ENCODE measurements around the gene EPHB2. TPM values are rescaled to one million over a fixed set of nuclear protein-coding genes. Genes with fewer than 3 reads are reported as not detected.

The EPHB2 gene
- total RNA-seq, 2 donors from 2014 or later = not detected

- H3K27ac Mint-ChIP-seq = no peak overlapping the region
- peak in 1 of 2 donors; percentile 49 for DNase-seq (ENCODE audit: low spot score in 2 of 2)
- peak in 1 of 2 donors; percentile 59 for ATAC-seq
- no peaks in the 10 kb centered on the region for H3K36me3 Mint-ChIP-seq
- no peaks in the 10 kb centered on the region for H3K9me3 Mint-ChIP-seq
Measured at GRCh38 chr1:22709891-22710700, 543 bp upstream of the EPHB2 start.

GRCh38 chr1:22711071-22711470, 432 bp downstream of the EPHB2 start:
- Mint-ChIP-seq H3K36me3 (no peaks in the 10 kb centered on the region), H3K27ac (no peak overlapping the region), H3K9me3 (no peaks in the 10 kb centered on the region)
- DNase-seq (ENCODE audit: low spot score in 2 of 2) (no peak), ATAC-seq (peak in 1 of 2 donors; percentile 31)

GRCh38 chr1:22711591-22712501, 1.2 kb downstream of the EPHB2 start:
- no peak for ATAC-seq

GRCh38 chr1:22712502-22713271, 2.0 kb downstream of the EPHB2 start:
- ATAC-seq (peak in 1 of 2 donors; percentile 43), DNase-seq (ENCODE audit: low spot score in 2 of 2) (no peak)
- Mint-ChIP-seq H3K36me3 (no peaks in the 10 kb centered on the region), H3K9me3 (no peaks in the 10 kb centered on the region), H3K27ac (no peak overlapping the region)

More at GRCh38 chr1:22711591-22712501, 1.2 kb downstream of the EPHB2 start:
- no peak for DNase-seq (ENCODE audit: low spot score in 2 of 2)
- H3K9me3 Mint-ChIP-seq = no peaks in the 10 kb centered on the region
- no peaks in the 10 kb centered on the region for H3K36me3 Mint-ChIP-seq
- no peak overlapping the region for H3K27ac Mint-ChIP-seq

- H3K36me3 Mint-ChIP-seq = no peaks in the 10 kb centered on the region
- H3K9me3 Mint-ChIP-seq = no peaks in the 10 kb centered on the region
- no peak for DNase-seq (ENCODE audit: low spot score in 2 of 2)
- peak overlapping the region in 1 of 2 donors; percentile 9 for H3K27ac Mint-ChIP-seq
- no peak for ATAC-seq
Measured at GRCh38 chr1:22714455-22714854, 3.8 kb downstream of the EPHB2 start.

GRCh38 chr1:22717037-22717760, 6.6 kb downstream of the EPHB2 start:
- ATAC-seq (no peak), DNase-seq (ENCODE audit: low spot score in 2 of 2) (no peak)
- H3K27ac Mint-ChIP-seq = no peak overlapping the region
- no peaks in the 10 kb centered on the region for H3K36me3 Mint-ChIP-seq
- H3K9me3 Mint-ChIP-seq = no peaks in the 10 kb centered on the region

GRCh38 chr1:22721122-22721873, 10.7 kb downstream of the EPHB2 start:
- H3K9me3 Mint-ChIP-seq = no peaks in the 10 kb centered on the region
- ATAC-seq (no peak), DNase-seq (ENCODE audit: low spot score in 2 of 2) (no peak)
- H3K36me3 Mint-ChIP-seq = no peaks in the 10 kb centered on the region
- no peak overlapping the region for H3K27ac Mint-ChIP-seq

GRCh38 chr1:22722901-22723550, 12.4 kb downstream of the EPHB2 start:
- no peaks in the 10 kb centered on the region for H3K36me3 Mint-ChIP-seq
- no peak overlapping the region for H3K27ac Mint-ChIP-seq
- ATAC-seq (no peak), DNase-seq (ENCODE audit: low spot score in 2 of 2) (no peak)
- H3K9me3 Mint-ChIP-seq = no peaks in the 10 kb centered on the region

- ATAC-seq (no peak), DNase-seq (ENCODE audit: low spot score in 2 of 2) (no peak)
- no peaks in the 10 kb centered on the region for H3K9me3 Mint-ChIP-seq
- H3K27ac Mint-ChIP-seq = no peak overlapping the region
- no peaks in the 10 kb centered on the region for H3K36me3 Mint-ChIP-seq
Measured at GRCh38 chr1:22727873-22728272, 17.2 kb downstream of the EPHB2 start.

- no peak for DNase-seq (ENCODE audit: low spot score in 2 of 2)
- Mint-ChIP-seq H3K27ac (no peak overlapping the region), H3K36me3 (no peaks in the 10 kb centered on the region), H3K9me3 (no peaks in the 10 kb centered on the region)
- ATAC-seq = no peak
Measured at GRCh38 chr1:22728751-22729399, 18.2 kb downstream of the EPHB2 start.

- Mint-ChIP-seq H3K36me3 (no peaks in the 10 kb centered on the region), H3K9me3 (no peaks in the 10 kb centered on the region), H3K27ac (no peak overlapping the region)
- ATAC-seq (no peak), DNase-seq (ENCODE audit: low spot score in 2 of 2) (no peak)
Measured at GRCh38 chr1:22729400-22729773, 18.7 kb downstream of the EPHB2 start.

GRCh38 chr1:22729912-22730311, 19.3 kb downstream of the EPHB2 start:
- H3K27ac Mint-ChIP-seq = no peak overlapping the region
- H3K36me3 Mint-ChIP-seq = no peaks in the 10 kb centered on the region
- ATAC-seq (no peak), DNase-seq (ENCODE audit: low spot score in 2 of 2) (no peak)
- no peaks in the 10 kb centered on the region for H3K9me3 Mint-ChIP-seq

- DNase-seq (ENCODE audit: low spot score in 2 of 2) = no peak
- ATAC-seq = no peak
- Mint-ChIP-seq H3K9me3 (no peaks in the 10 kb centered on the region), H3K27ac (no peak overlapping the region), H3K36me3 (no peaks in the 10 kb centered on the region)
Measured at GRCh38 chr1:22731924-22732720, 21.5 kb downstream of the EPHB2 start.

- H3K27ac Mint-ChIP-seq = no peak overlapping the region
- no peaks in the 10 kb centered on the region for H3K9me3 Mint-ChIP-seq
- H3K36me3 Mint-ChIP-seq = no peaks in the 10 kb centered on the region
- DNase-seq (ENCODE audit: low spot score in 2 of 2) (no peak), ATAC-seq (no peak)
Measured at GRCh38 chr1:22733643-22734042, 23.0 kb downstream of the EPHB2 start.

Measured in activated naive CD4-positive, alpha-beta T cell treated with anti-CD3 and anti-CD28 coated beads, Interleukin-2, amount 50 U/mL, for 72 hours (primary cell).